HG03159 (cell line): ENCODE results near the gene NKAPL.
"Not testable (repeated sequence)": the region's sequence is repeated elsewhere in the genome, so short reads cannot be mapped to it uniquely, and the experiment has no call there.

Experiments
- ATAC-seq: cut with Tn5 transposase; IDR thresholded peaks from one replicate; pipeline ENCODE4 v1.9.1; 2021; ENCODE audit warnings: mild to moderate bottlenecking, moderate library complexity; ENCODE audit not compliant: unreplicated experiment

Gene NKAPL

DNA sequence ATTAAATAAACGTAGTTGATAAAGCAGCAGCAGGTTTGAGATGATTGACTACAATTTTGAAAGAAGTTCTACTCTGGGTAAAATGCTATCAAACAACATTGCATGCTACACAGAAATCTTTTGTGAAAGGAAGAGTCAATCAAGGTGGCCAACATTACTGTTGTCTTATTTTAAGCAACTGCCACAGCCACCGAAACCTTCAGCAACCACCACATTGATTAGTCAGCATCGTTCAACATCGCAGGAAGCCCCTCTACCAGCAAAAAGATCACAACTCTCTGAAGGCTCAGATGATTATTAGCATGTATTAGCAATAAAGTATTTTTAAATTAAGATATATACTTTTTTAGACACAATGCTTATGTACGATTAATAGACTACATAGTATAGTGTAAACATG, 36.2 kb downstream of the NKAPL start:
- no peak for ATAC-seq

DNA sequence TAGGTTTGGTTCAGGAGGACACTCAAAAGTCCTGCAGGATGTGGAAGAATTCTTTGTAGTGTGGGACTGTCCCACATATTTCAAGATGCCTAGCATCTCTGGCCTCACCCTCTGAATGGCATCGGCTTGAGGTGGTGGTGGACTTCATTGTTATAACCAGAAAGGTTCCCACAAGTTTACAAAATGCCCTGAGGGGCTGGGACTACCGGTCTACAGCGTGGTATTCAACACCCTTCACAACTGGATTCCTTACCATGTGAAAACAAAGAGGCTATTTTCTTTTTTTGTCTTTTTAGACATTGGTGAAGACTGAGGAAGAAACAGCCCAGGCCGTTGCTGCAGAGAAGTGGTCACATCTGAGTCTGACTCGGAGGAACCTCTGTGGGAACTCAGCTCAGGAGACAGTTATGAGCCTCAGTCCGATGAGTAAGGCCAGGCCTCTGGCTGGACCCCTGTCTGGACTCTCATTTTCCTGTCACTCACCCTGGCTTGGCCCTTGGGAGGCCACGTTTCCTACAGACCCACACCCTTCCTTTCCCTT, 37.5 kb downstream of the NKAPL start:
- no peak for ATAC-seq

DNA sequence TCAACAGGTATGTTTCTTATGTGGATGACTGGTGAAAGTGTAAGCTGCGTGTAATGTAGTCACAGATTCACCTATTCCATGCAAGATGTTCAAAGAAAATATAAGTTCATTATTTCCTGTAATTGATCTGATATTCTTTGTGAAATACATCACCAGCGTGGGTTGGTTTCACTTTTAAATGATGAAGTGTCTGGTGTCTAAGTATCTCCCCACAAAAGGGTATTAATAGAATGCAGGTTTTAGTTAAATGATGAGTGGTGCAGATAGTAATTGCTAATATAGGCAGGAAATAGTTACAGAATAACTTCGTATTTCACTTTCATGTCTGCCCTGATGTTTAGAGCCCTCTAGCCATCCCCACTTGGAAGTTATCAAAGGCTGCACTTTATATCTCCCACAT, 44.5 kb downstream of the NKAPL start:
- peak; percentile 86 for ATAC-seq

- ATAC-seq = not testable (repeated sequence)
Observed at GRCh38 chr6:28306363-28306762, 47.3 kb downstream of the NKAPL start.
